Suprapubic skin (tissue), 4 donors: Measurements from ENCODE around the gene LRP1-AS. TPM values are rescaled to one million over a fixed set of nuclear protein-coding genes. Genes with fewer than 3 reads are reported as not detected.

ENCODE experiments used
- DNase-seq, 2 donors: peaks; one replicate each; pipeline ENCODE4 v3.0.0-alpha.2; 2019; ENCODE audit warnings: low spot score in 2 of 2
- H3K27ac ChIP-seq: fragments of 200-600 bp; sonication (generic); one replicate; pipeline ENCODE4 v1.5.1; 2019
- H3K27me3 ChIP-seq: fragments of 200-600 bp; sonication (generic); one replicate; pipeline ENCODE4 v1.5.1; 2019
- H3K36me3 ChIP-seq: fragments of 200-600 bp; sonication (generic); one replicate; pipeline ENCODE4 v1.5.1; 2019
- H3K4me1 ChIP-seq: fragments of 200-600 bp; sonication (generic); one replicate; pipeline ENCODE4 v1.5.1; 2019
- H3K4me3 ChIP-seq: fragments of 200-600 bp; sonication (generic); one replicate; pipeline ENCODE4 v1.5.1; 2019; ENCODE audit warnings: mild to moderate bottlenecking
- H3K9me3 ChIP-seq: fragments of 200-600 bp; sonication (generic); one replicate; pipeline ENCODE4 v1.5.1; 2019
- CTCF ChIP-seq, 2 donors: fragments of 200-600 bp in 1 of 2; fragments of 450-650 bp in 1 of 2; sonication (generic) in 1 of 2; IDR thresholded peaks; one replicate each; pipeline ENCODE4 v1.5.1; 2016 to 2019; ENCODE audit warnings: antibody characterized with exemption in 2 of 2, mild to moderate bottlenecking in 1 of 2, moderate library complexity in 1 of 2
- EP300 ChIP-seq: sonication (generic); formaldehyde crosslinking; IDR thresholded peaks from one replicate; pipeline ENCODE4 v1.6.1; 2017; ENCODE audit warnings: antibody characterized with exemption
- POLR2A ChIP-seq, 2 donors: fragments of 450-650 bp; IDR thresholded peaks; one replicate each; pipeline ENCODE4 v1.6.1; 2017; ENCODE audit warnings: antibody characterized with exemption in 2 of 2, mild to moderate bottlenecking in 2 of 2, moderate library complexity in 2 of 2
- POLR2AphosphoS5 ChIP-seq, 3 donors: sonication (generic); formaldehyde crosslinking; IDR thresholded peaks; one replicate each; pipeline ENCODE4 v1.6.1; 2017; ENCODE audit warnings: antibody characterized with exemption in 3 of 3
- WGBS: methylation state at CpG from one replicate; pipeline ENCODE4 v1.1.5; 2018; 5-methylcytosine and 5-hydroxymethylcytosine counted together
- total RNA-seq, 4 donors: library from RNA; depleted of rRNA; stranded (reverse); fragments of >200 nt; gene quantifications; one replicate each; pipeline ENCODE4 v1.1.0, GENCODE V29; 2016

LRP1-AS gene
- total RNA-seq, 4 donors from 2014 or later, result not detected

GRCh38 chr12:57156701-57157403, 9.4 kb upstream of the LRP1-AS start:
- peaks cover 34% of the 10 kb centered on the region for H3K4me1 ChIP-seq
- H3K36me3 ChIP-seq, result peaks cover 64% of the 10 kb centered on the region
- no peak overlapping the region for H3K4me3 ChIP-seq
- DNase-seq, result no peak
- TF ChIP-seq POLR2AphosphoS5 (IDR thresholded peaks at IDR 0.05) (no peak), EP300 (no peak), CTCF (IDR thresholded peaks at IDR 0.05) (no peak), POLR2A (IDR thresholded peaks at IDR 0.05) (no peak)
- WGBS, result 75% methylated on average over 11 of the region's 16 CpGs
- no peak overlapping the region for H3K27ac ChIP-seq
- H3K9me3 ChIP-seq, result no peaks in the 10 kb centered on the region
- H3K27me3 ChIP-seq, result no peaks in the 10 kb centered on the region

DNA sequence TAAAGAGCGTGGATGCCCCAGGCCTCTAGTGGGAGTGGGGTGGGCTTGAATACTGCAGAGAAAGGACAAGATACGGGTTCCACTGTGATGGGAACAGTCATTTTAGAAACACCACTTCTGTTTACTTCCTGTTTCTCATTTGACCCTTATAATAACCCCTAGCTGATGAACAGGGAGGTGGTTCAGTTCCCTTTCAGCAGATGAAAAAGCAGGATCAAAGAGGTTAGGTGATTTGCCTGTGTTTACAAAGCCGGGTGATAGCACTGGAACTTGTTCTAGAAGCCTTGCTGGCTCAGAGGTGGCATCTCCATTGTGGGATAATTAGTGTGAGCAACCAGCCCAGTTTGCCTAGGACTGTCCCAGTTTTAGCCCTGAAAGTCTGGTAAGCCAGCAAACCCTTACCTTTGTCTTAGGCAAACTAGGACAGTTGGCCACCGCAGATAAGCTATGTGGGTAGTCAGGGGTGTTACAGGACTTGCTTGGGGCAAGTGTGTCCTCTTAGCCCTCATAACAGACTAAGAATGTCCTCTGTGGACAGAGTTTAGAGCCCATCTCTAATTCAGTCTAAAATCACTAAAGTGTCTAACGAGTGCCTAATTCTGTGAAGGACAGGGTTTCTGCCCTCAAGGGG, 7.5 kb upstream of the LRP1-AS start:
- TF ChIP-seq POLR2AphosphoS5 (IDR thresholded peaks at IDR 0.05) (no peak), POLR2A (IDR thresholded peaks at IDR 0.05) (no peak), CTCF (IDR thresholded peaks at IDR 0.05) (no peak), EP300 (no peak)
- no peak overlapping the region for H3K27ac ChIP-seq
- peaks cover 52% of the 10 kb centered on the region for H3K4me1 ChIP-seq
- no peaks in the 10 kb centered on the region for H3K9me3 ChIP-seq
- 78% methylated on average over 5 of the region's 5 CpGs for WGBS
- peaks cover 45% of the 10 kb centered on the region for H3K36me3 ChIP-seq
- H3K4me3 ChIP-seq, result no peak overlapping the region
- no peaks in the 10 kb centered on the region for H3K27me3 ChIP-seq
- DNase-seq, result no peak

GRCh38 chr12:57154076-57154475, 6.7 kb upstream of the LRP1-AS start:
- peaks cover 60% of the 10 kb centered on the region for H3K4me1 ChIP-seq
- no peaks in the 10 kb centered on the region for H3K9me3 ChIP-seq
- H3K36me3 ChIP-seq, result peaks cover 38% of the 10 kb centered on the region
- TF ChIP-seq POLR2AphosphoS5 (IDR thresholded peaks at IDR 0.05) (no peak), EP300 (no peak), CTCF (IDR thresholded peaks at IDR 0.05) (no peak), POLR2A (IDR thresholded peaks at IDR 0.05) (no peak)
- no peaks in the 10 kb centered on the region for H3K27me3 ChIP-seq
- H3K4me3 ChIP-seq, result no peak overlapping the region
- 82% methylated on average over 4 of the region's 6 CpGs for WGBS
- peak overlapping the region; percentile 5 for H3K27ac ChIP-seq
- no peak for DNase-seq

- no peak for DNase-seq
- TF ChIP-seq POLR2AphosphoS5 (IDR thresholded peaks at IDR 0.05), result no peak
- no peak for TF ChIP-seq EP300
- no peaks in the 10 kb centered on the region for H3K9me3 ChIP-seq
- H3K4me1 ChIP-seq, result peaks cover 60% of the 10 kb centered on the region
- H3K4me3 ChIP-seq, result no peak overlapping the region
- 88% methylated on average over 1 of the region's 1 CpG for WGBS
- no peaks in the 10 kb centered on the region for H3K27me3 ChIP-seq
- peak overlapping the region; percentile 91 for H3K27ac ChIP-seq
- H3K36me3 ChIP-seq, result peaks cover 32% of the 10 kb centered on the region
Measured at GRCh38 chr12:57153415-57153997, 6.1 kb upstream of the LRP1-AS start.

GRCh38 chr12:57152639-57153038, 5.2 kb upstream of the LRP1-AS start:
- peak in 1 of 2 donors; percentile 85 for DNase-seq
- H3K9me3 ChIP-seq, result no peaks in the 10 kb centered on the region
- no peak overlapping the region for H3K4me3 ChIP-seq
- no peak for TF ChIP-seq POLR2A (IDR thresholded peaks at IDR 0.05)
- TF ChIP-seq POLR2AphosphoS5 (IDR thresholded peaks at IDR 0.05), result no peak
- no peak for TF ChIP-seq CTCF (IDR thresholded peaks at IDR 0.05)
- no peak for TF ChIP-seq EP300
- WGBS, result 37% methylated on average over 4 of the region's 4 CpGs
- H3K27me3 ChIP-seq, result no peaks in the 10 kb centered on the region
- peaks cover 63% of the 10 kb centered on the region for H3K4me1 ChIP-seq
- peak overlapping the region; percentile 91 for H3K27ac ChIP-seq
- peaks cover 26% of the 10 kb centered on the region for H3K36me3 ChIP-seq
